Epidermal melanocyte (primary cell): Measurements from ENCODE around the gene CAPN5.

Source experiments
- DNase-seq: peaks from one replicate; pipeline ENCODE4 v3.0.0; 2011; ENCODE audit warnings: low spot score; ENCODE audit not compliant: insufficient read length

CAPN5 gene

DNA sequence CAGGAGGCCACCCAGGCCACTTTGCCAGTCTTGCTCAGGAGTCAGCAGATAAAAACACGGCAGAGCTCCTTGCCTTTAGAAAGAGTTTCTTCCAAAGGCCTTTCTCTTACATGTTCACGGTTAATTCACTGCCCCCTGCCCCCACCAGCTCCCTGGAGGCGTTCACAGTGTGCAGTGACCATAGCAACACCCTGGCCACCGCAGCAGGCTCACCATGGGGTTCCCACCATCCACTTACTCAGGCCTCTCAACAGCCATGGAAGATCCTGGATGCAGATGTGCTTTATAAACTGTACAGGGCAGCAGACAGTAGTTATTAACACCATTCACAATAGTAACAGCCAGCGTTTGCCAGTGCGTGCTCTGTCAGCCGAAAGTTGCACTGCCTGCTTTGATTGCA is 50.7 kb downstream of the CAPN5 start:
- no peak for DNase-seq

DNA sequence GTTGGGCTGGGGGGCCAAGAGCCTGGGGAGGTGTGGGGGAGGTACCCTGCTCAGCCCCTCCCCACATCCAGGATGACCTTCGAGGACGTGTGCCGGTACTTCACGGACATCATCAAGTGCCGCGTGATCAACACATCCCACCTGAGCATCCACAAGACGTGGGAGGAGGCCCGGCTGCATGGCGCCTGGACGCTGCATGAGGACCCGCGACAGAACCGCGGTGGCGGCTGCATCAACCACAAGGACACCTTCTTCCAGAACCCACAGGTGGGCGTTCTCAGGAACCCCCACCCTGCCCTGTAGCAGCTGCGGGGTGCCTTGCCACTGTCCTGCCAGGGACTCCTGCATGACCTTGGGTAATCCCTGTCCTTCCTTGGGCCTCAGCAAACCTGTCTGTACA is 51.3 kb downstream of the CAPN5 start:
- no peak for DNase-seq

DNA sequence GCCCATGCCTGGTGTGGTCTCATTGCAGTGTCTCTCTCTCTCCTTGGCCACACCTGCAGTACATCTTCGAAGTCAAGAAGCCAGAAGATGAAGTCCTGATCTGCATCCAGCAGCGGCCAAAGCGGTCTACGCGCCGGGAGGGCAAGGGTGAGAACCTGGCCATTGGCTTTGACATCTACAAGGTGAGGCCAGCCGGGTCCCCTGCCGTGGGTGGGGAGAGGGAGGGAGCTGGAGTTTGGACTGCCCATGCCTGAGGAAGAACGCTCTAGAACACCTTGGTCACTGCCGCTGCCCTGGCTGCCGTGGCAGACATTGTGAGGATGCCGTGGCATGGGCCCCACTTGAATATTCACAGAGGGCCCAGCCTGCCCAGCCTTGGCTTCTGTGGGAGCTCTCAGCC is 52.2 kb downstream of the CAPN5 start:
- no peak for DNase-seq

DNA sequence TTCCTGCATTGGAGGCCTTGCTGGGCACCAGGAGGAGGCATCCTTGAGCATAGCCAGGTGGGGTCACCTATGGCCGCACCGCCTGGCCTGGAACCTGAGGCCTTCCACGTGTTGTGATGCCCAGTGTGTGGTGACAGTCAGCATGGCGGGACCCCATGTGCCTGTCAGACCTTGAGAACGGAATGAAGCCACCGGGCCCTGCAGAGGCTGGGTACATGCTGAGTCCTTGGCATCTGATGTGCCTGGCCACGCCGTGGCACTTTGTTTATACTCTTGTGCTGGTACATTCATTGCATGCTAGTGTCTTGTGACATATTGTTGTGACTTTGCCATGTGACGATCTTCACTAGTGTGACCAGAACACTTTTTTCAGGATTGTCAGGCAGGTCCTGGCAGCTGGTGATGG is 52.8 kb downstream of the CAPN5 start:
- no peak for DNase-seq

GRCh38 chr11:77120571-77120970 is 53.8 kb downstream of the CAPN5 start:
- DNase-seq: no peak

GRCh38 chr11:77121096-77121640 is 54.4 kb downstream of the CAPN5 start:
- DNase-seq: no peak

DNA sequence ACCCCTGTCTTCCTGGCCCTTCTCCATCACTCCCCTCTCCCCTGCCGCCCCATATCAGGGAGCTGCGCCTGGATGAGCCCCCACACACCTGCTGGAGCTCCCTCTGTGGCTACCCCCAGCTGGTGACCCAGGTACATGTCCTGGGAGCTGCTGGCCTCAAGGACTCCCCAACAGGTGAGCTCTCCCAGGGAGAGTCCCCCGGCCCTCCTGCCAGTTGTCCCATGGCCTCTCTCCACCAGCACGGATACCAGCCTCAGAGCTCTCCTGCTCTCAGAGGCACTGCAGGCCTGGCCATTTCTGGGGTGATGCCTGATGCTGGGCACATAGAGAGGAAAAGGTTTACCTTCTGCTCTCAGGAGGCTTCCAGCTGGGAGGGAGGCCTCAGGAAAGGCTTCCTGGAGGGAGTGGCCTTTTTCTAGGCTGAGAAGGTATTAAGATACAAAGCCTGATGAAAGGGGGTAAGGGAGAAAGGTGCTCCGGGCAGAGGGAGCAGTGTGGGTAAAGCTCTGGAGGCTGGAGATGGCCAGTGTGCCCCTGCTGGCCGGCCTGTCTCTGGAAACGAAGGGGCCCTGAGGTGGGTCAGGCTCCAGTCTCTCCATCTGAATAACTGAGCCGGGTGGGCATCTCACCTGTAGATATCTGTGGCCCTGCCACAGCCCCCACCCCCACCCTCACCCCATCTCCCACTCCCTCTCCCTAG is 55.3 kb downstream of the CAPN5 start:
- no peak for DNase-seq

- DNase-seq: no peak
Observed at GRCh38 chr11:77122576-77123212, 55.9 kb downstream of the CAPN5 start.

DNA sequence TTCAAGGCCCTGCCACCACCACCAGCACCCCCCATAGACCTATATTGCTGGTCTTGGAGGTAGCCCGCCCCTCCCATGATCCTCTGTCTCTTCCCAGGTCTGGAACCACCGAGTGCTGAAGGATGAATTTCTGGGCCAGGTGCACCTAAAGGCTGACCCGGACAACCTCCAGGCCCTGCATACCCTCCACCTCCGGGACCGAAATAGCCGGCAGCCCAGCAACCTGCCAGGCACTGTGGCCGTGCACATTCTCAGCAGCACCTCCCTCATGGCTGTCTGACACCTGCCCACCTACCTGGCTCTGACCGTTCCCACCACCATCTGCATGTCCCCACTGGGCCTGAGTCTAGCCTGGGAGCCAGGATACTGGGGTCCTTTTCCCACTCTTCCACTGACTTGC is 56.8 kb downstream of the CAPN5 start:
- DNase-seq: no peak

- DNase-seq: no peak
Observed at GRCh38 chr11:77124041-77124440, 57.3 kb downstream of the CAPN5 start.

DNA sequence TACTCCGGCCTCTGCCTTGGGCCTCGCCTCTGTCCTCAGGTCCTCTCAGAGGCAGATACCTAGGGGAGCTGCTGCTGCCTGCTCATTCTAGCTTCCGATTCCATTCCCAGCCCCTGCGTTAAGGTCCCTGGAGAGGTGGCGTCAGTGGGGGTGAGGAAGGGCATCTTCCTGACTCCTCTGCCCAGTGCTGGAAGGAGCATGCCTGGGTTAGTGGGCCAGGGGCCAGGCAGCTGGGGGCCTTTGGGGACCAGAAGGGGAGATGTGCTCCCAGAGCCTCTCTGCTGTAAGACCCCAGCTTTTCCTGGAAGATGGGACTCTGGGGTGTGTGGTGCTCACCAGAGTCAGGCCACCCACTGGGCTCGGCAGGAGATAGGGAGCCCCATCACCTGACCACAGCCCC is 57.7 kb downstream of the CAPN5 start:
- no peak for DNase-seq

GRCh38 chr11:77125191-77125590 is 58.4 kb downstream of the CAPN5 start:
- DNase-seq: no peak

GRCh38 chr11:77125695-77126094 is 58.9 kb downstream of the CAPN5 start:
- no peak for DNase-seq

GRCh38 chr11:77126156-77126775 is 59.5 kb downstream of the CAPN5 start:
- no peak for DNase-seq

GRCh38 chr11:77126861-77127234 is 60.1 kb downstream of the CAPN5 start:
- no peak for DNase-seq

DNA sequence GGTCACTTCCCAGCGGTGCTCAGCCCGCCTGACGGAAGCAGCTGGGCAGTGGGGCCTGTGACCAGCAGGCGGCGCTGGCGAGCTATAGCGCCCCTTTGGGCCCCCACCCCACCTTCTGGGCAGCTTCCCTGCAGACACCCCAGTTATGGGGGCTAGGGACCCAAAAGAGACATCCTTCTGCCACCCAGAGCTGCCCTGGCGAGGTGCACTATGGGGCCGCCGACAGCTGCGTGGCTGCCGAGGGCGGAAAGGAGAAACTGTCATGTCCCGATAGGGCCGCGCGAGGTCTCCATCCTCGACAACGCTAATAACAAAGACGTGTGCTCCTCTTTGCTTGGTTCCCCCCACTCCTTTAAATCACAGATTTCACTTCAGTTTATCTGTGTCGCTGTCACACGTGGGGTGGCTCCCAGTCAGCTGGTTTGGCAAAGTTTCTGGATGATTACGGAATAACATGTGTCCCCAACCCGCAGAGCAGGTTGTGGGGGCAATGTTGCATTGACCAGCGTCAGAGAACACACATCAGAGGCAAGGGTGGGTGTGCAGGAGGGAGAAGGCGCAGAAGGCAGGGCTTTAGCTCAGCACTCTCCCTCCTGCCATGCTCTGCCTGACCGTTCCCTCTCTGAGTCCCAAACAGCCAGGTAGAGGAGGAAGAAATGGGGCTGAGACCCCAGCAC is 60.6 kb downstream of the CAPN5 start:
- no peak for DNase-seq

GRCh38 chr11:77127920-77128691 is 61.3 kb downstream of the CAPN5 start, which contains the start of gene MYO7A:
Gene MYO7A, plus strand, starts transcription at chr11:77128246. Its CDS starts 2,389 bp downstream, at chr11:77130635.
- DNase-seq: no peak

- DNase-seq: no peak
Observed at GRCh38 chr11:77129069-77129841, 62.5 kb downstream of the CAPN5 start.

GRCh38 chr11:77129842-77130756 is 63.3 kb downstream of the CAPN5 start:
- no peak for DNase-seq
